Measurements from ENCODE around the gene HECW1.

DNA sequence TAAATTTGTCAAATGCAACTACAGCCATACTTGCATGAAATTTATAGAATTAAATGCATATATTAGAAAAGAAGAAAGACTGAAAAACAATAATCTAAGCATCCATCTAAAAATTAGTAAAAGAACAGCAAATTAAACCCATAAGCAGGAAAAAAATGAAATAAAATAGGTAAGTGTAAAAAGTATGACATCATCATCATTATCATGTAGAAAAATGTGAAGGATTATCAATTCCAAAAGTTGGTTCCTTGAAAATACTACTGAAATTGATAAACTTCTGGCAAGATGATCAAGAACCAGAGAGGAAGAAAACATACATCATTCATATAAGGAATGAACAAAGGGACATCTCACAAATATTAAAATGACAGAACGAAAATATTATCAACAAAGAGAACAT is 19.6 kb upstream of the HECW1 start:
- no peak for TF ChIP-seq POLR2A (IDR thresholded peaks at IDR 0.05)
- TF ChIP-seq, protein P1, sequence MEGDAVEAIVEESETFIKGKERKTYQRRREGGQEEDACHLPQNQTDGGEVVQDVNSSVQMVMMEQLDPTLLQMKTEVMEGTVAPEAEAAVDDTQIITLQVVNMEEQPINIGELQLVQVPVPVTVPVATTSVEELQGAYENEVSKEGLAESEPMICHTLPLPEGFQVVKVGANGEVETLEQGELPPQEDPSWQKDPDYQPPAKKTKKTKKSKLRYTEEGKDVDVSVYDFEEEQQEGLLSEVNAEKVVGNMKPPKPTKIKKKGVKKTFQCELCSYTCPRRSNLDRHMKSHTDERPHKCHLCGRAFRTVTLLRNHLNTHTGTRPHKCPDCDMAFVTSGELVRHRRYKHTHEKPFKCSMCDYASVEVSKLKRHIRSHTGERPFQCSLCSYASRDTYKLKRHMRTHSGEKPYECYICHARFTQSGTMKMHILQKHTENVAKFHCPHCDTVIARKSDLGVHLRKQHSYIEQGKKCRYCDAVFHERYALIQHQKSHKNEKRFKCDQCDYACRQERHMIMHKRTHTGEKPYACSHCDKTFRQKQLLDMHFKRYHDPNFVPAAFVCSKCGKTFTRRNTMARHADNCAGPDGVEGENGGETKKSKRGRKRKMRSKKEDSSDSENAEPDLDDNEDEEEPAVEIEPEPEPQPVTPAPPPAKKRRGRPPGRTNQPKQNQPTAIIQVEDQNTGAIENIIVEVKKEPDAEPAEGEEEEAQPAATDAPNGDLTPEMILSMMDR (IDR thresholded peaks at IDR 0.05), result no peak
